Activated CD8-positive, alpha-beta T cell treated with anti-CD3 and anti-CD28 coated beads, Interleukin-2, amount 10 ng/mL, durations not matched to agents 7 days and 5 days (primary cell): Measurements from ENCODE around the gene CDKN2B. TPM values are rescaled to one million over a fixed set of nuclear protein-coding genes. Genes with fewer than 3 reads are reported as not detected.

Source experiments
- ATAC-seq: fragments of 150-1000 bp; cut with Tn5 transposase; one replicate; pipeline ENCODE4 v1.10.0; 2021; ENCODE audit warnings: moderate library complexity
- CTCF ChIA-PET: fragments of 350-600 bp; sonication (Branson Sonifier 250); formaldehyde crosslinking; loops from one replicate; lab custom pipeline; 2021; ENCODE audit warnings: antibody characterized with exemption; lab: Charles Lee
- POLR2A ChIA-PET: fragments of 350-600 bp; sonication (Branson Sonifier 250); formaldehyde crosslinking; loops from one replicate; lab custom pipeline; 2021; ENCODE audit warnings: antibody characterized with exemption; lab: Charles Lee
- DNase-seq: peaks from one replicate; pipeline ENCODE4 v3.0.0-alpha.2; 2020
- H3K27ac Mint-ChIP-seq: one replicate; pipeline ENCODE4 v1.8.0; 2021; ENCODE audit warnings: mild to moderate bottlenecking, mixed read lengths
- H3K27me3 Mint-ChIP-seq: one replicate; pipeline ENCODE4 v1.8.0; 2021; ENCODE audit warnings: low read depth, mixed read lengths
- H3K36me3 Mint-ChIP-seq: one replicate; pipeline ENCODE4 v1.8.0; 2021; ENCODE audit warnings: low read depth, mixed read lengths
- H3K4me1 Mint-ChIP-seq: one replicate; pipeline ENCODE4 v1.8.0; 2021; ENCODE audit warnings: low read depth, mixed read lengths
- H3K4me3 Mint-ChIP-seq: one replicate; pipeline ENCODE4 v1.8.0; 2021; ENCODE audit warnings: mild to moderate bottlenecking, mixed read lengths
- H3K9me3 Mint-ChIP-seq: one replicate; pipeline ENCODE4 v1.8.0; 2022; ENCODE audit warnings: mixed read lengths; ENCODE audit not compliant: insufficient read depth
- total RNA-seq, 2 experiments: library from RNA; stranded (reverse); gene quantifications; one replicate each; pipeline ENCODE4 v1.2.3, GENCODE V29; 2021

The CDKN2B gene
- total RNA-seq, 2 experiments from 2014 or later: 2.3 to 3.1 TPM

DNA sequence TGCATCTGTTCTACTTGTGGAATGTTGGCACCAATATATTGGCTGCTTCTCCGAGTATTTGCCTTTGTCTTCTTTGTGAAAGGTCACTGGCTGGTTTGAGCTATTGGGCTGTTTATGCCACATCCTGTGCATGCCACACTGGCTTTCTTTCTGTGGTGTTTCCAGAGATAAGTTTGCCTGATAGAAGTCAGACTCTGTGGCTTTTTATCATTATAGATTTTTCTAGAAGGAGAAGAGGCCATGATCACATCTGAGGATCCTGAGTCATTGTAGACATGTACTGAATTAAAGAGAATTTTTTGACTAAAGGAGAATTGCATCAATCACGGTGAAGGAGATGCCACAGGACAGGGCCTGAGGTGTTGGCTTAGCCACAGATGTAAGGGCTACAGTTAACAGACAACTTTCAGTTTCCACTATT lies 26.5 kb upstream of the CDKN2B start:
- ChIA-PET POLR2A (no interaction called here), CTCF (interaction anchor here (1.1 to 9.0 kb wide), 6 partner anchors 14 to 225 kb away, joined by 4 to 112 read pairs (median 42); partner anchors contain the start of gene CDKN2B)
- Mint-ChIP-seq H3K27ac (peak overlapping the region; percentile 35), H3K4me3 (no peak overlapping the region), H3K36me3 (peaks cover 23% of the 10 kb centered on the region), H3K9me3 (no peaks in the 10 kb centered on the region), H3K27me3 (peaks cover 4% of the 10 kb centered on the region), H3K4me1 (peaks cover 48% of the 10 kb centered on the region)
- peak; percentile 38 for DNase-seq
- ATAC-seq: peak; percentile 69

DNA sequence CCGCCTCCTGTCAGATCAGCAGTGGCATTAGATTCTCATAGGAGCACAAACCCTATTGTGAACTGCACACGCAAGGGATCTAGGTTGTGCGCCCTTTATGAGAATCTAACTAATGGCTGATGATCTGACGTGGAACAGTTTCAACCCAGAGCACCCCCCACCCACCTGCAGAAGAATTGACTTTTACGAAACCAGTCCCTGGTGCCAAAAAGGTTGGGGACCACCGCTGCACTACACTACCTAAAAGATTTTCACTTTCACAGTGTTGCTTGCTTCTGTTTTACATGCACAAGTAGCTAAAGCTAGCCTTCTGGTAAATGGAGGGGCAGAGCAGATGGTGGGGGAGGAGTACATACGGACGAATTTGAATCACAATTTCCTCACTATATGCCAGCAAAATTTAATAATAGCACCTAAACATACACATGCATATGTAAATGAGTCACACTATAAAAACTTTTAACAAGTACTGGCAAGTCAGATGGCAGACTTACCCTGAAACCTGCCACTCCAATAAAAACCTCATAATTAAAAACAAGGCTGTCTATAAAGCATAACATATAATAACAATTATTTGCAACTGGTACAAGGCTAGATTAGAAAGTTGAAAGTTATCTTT lies 24.0 kb upstream of the CDKN2B start:
- Mint-ChIP-seq H3K9me3 (no peaks in the 10 kb centered on the region), H3K27me3 (peaks cover 7% of the 10 kb centered on the region), H3K4me1 (peaks cover 45% of the 10 kb centered on the region), H3K36me3 (peaks cover 23% of the 10 kb centered on the region), H3K27ac (no peak overlapping the region), H3K4me3 (no peak overlapping the region)
- ATAC-seq: no peak
- ChIA-PET POLR2A (no interaction called here), CTCF (interaction anchor here (1.1 kb wide), 1 partner anchor 197 kb away, joined by 3 read pairs; no protein-coding TSS in a partner anchor)
- no peak for DNase-seq

DNA sequence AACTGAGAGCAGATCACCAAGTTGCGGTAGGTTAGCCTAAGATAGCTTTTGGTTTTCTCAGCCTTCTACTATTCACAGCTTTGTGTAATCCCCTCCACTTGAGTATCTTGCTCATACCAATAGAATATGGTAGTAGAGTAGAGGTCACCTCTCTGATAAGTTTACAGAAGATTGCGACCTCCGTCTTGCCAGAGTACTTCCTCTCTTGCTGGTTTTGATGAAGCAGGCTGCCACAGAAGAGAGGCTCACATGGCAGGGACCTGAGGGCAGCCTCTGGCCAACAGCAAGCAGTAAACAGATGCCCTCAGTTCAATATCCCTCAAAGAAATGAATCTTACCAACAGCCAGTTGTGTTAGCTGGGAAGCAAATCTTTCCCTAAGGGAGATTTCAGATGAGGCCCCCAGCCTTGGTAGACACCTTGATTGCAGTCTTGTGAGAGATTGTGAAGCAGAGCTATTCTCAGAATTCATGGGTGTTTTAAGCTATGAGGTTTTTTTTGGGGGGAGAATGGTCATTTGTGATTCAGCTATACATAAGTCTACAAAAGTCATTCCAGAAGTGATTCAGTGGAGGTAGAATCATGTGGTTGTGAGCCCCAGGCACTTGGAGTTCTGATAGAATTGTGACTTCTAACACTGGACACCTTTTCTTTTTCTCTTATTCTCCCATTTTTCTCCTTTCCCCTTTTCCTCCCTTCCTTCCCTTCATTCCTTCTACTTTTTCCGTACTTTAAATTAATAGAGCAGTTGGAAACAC lies 22.7 kb upstream of the CDKN2B start:
- no peak overlapping the region for H3K27ac Mint-ChIP-seq
- peaks cover 33% of the 10 kb centered on the region for H3K4me1 Mint-ChIP-seq
- H3K27me3 Mint-ChIP-seq: peaks cover 9% of the 10 kb centered on the region
- ATAC-seq (no peak), DNase-seq (no peak)
- no peak overlapping the region for H3K4me3 Mint-ChIP-seq
- POLR2A ChIA-PET: no interaction called here
- H3K9me3 Mint-ChIP-seq: no peaks in the 10 kb centered on the region
- H3K36me3 Mint-ChIP-seq: peaks cover 21% of the 10 kb centered on the region
- CTCF ChIA-PET: interaction anchor here (1.1 to 3.2 kb wide), 4 partner anchors 88 to 219 kb away, joined by 3 to 14 read pairs (median 5); no protein-coding TSS in a partner anchor

GRCh38 chr9:22030101-22030598 lies 21.0 kb upstream of the CDKN2B start:
- no peak overlapping the region for H3K4me3 Mint-ChIP-seq

DNA sequence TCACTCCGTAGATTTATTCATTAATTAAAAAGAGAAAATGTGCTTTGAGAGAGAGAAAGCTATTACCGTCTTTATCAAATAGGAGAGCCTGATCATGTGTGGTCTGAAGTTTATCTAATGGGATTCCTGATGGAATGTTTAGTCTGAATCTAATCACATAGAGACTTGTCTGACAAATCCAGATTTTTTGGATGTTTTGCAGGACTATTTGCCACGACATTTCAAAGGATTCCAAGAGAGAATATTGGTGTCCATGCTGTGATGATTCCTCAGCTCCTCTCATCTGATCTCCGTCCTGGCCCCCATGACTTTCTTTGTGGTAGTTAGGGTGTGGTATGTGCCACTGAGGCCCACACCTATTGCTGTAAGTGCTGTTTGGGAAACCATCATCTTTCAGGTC lies 20.1 kb upstream of the CDKN2B start:
- Mint-ChIP-seq H3K4me3 (no peak overlapping the region), H3K4me1 (peaks cover 13% of the 10 kb centered on the region), H3K27me3 (peaks cover 9% of the 10 kb centered on the region), H3K27ac (no peak overlapping the region), H3K36me3 (peaks cover 10% of the 10 kb centered on the region), H3K9me3 (no peaks in the 10 kb centered on the region)
- CTCF ChIA-PET: interaction anchor here (1.1 to 3.5 kb wide), 3 partner anchors 12 to 216 kb away, joined by 4 to 21 read pairs (median 14); partner anchors contain the start of gene CDKN2B
- no peak for ATAC-seq
- DNase-seq: no peak
- POLR2A ChIA-PET: no interaction called here

More at GRCh38 chr9:22030101-22030598, 21.0 kb upstream of the CDKN2B start:
- Mint-ChIP-seq H3K4me1 (peaks cover 18% of the 10 kb centered on the region), H3K27ac (no peak overlapping the region), H3K27me3 (peaks cover 9% of the 10 kb centered on the region), H3K36me3 (peaks cover 14% of the 10 kb centered on the region), H3K9me3 (no peaks in the 10 kb centered on the region)
- DNase-seq: no peak
- ChIA-PET POLR2A (interaction anchor here (0.9 kb wide), 1 partner anchor 10 kb away, joined by 3 read pairs; no protein-coding TSS in a partner anchor), CTCF (interaction anchor here (1.1 to 3.5 kb wide), 4 partner anchors 11 to 217 kb away, joined by 4 to 21 read pairs (median 9); partner anchors contain the start of gene CDKN2B)
- no peak for ATAC-seq

DNA sequence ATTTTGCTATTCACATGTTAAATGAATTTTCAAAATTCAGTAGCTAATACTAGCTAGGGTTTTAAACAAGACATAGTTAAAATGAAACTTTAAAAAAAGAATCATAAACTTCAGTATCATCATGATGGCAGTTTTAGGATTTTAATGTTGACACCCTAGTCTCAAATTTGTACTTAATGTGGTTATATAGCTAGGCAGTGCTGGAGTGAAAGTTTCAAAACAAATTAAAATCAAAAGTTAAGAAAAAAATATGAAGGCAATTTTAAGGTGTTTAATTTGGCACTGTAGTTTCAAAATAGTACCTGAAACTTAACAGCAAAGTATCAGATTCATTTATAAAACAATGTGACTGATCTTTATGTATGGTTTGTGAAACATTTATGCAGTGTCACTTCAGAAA lies 19.3 kb upstream of the CDKN2B start:
- H3K4me3 Mint-ChIP-seq: no peak overlapping the region
- no peaks in the 10 kb centered on the region for H3K9me3 Mint-ChIP-seq
- POLR2A ChIA-PET: interaction anchor here (0.6 kb wide), 1 partner anchor 31 kb away, joined by 3 read pairs; no protein-coding TSS in a partner anchor
- peaks cover 9% of the 10 kb centered on the region for H3K36me3 Mint-ChIP-seq
- CTCF ChIA-PET: interaction anchor here (1.0 to 3.5 kb wide), 2 partner anchors 11 to 20 kb away, joined by 3 to 21 read pairs; partner anchors contain the start of gene CDKN2B
- peaks cover 9% of the 10 kb centered on the region for H3K27me3 Mint-ChIP-seq
- ATAC-seq (no peak), DNase-seq (no peak)
- peaks cover 13% of the 10 kb centered on the region for H3K4me1 Mint-ChIP-seq
- H3K27ac Mint-ChIP-seq: no peak overlapping the region

- H3K27ac Mint-ChIP-seq: no peak overlapping the region
- H3K4me1 Mint-ChIP-seq: peaks cover 9% of the 10 kb centered on the region
- CTCF ChIA-PET: interaction anchor here (1.2 kb wide), 1 partner anchor 19 kb away, joined by 3 read pairs; no protein-coding TSS in a partner anchor
- no peak for DNase-seq
- H3K9me3 Mint-ChIP-seq: no peaks in the 10 kb centered on the region
- POLR2A ChIA-PET: interaction anchor here (0.6 kb wide), 1 partner anchor 53 kb away, joined by 3 read pairs; no protein-coding TSS in a partner anchor
- H3K4me3 Mint-ChIP-seq: no peak overlapping the region
- ATAC-seq: no peak
- H3K27me3 Mint-ChIP-seq: peaks cover 21% of the 10 kb centered on the region
- H3K36me3 Mint-ChIP-seq: peaks cover 6% of the 10 kb centered on the region
These were observed 17.6 kb upstream of the CDKN2B start for GRCh38 chr9:22026696-22027095.

GRCh38 chr9:22022396-22022795 lies 13.3 kb upstream of the CDKN2B start:
- ATAC-seq: no peak
- no peak for DNase-seq
- peaks cover 4% of the 10 kb centered on the region for H3K9me3 Mint-ChIP-seq
- H3K36me3 Mint-ChIP-seq: peaks cover 5% of the 10 kb centered on the region
- peaks cover 35% of the 10 kb centered on the region for H3K27me3 Mint-ChIP-seq
- H3K27ac Mint-ChIP-seq: no peak overlapping the region
- no peaks in the 10 kb centered on the region for H3K4me1 Mint-ChIP-seq
- CTCF ChIA-PET: interaction anchor here (1.2 to 1.5 kb wide), 2 partner anchors 13 to 97 kb away, joined by 3 to 5 read pairs; partner anchors contain the start of gene CDKN2B
- H3K4me3 Mint-ChIP-seq: no peak overlapping the region
- POLR2A ChIA-PET: no interaction called here

GRCh38 chr9:22010866-22011625 lies 1.9 kb upstream of the CDKN2B start:
- ChIA-PET POLR2A (interaction anchor here (0.5 to 1.0 kb wide), 2 partner anchors 78 to 83 kb away, joined by 3 read pairs; no protein-coding TSS in a partner anchor), CTCF (interaction anchor here (0.7 to 5.7 kb wide), 11 partner anchors 11 to 233 kb away, joined by 3 to 95 read pairs (median 4); partner anchors contain the start of genes CDKN2A and CDKN2B-AS1)
- Mint-ChIP-seq H3K9me3 (no peaks in the 10 kb centered on the region), H3K27me3 (peaks cover 35% of the 10 kb centered on the region), H3K4me1 (peaks cover 22% of the 10 kb centered on the region), H3K27ac (no peak overlapping the region), H3K4me3 (no peak overlapping the region), H3K36me3 (peaks cover 16% of the 10 kb centered on the region)
- no peak for ATAC-seq
- peak; percentile 70 for DNase-seq

DNA sequence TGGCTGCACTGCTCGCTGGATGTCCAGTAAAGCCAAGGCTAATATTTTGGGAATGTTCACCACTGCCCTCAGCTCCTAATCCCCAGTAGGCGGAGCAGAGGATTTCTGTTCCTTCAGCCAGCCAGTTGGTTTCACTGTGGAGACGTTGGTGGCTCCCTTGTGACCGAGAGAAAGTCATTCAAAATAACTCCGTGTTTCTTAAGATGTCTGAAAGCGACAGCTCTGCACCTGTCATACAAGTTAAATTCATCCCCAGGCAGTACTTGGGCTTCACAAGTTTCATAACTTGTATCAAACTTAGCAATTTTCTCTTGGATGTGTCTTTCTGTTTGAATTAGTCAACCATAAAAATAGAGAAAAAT lies 382 bp upstream of the CDKN2B start:
- peaks cover 26% of the 10 kb centered on the region for H3K36me3 Mint-ChIP-seq
- H3K9me3 Mint-ChIP-seq: no peaks in the 10 kb centered on the region
- H3K4me1 Mint-ChIP-seq: peaks cover 36% of the 10 kb centered on the region
- no peak for DNase-seq
- peak overlapping the region; percentile 82 for H3K4me3 Mint-ChIP-seq
- no peak overlapping the region for H3K27ac Mint-ChIP-seq
- CTCF ChIA-PET: interaction anchor here (0.6 to 5.7 kb wide), 34 partner anchors 9 to 785 kb away, joined by 3 to 95 read pairs (median 8); partner anchors contain the start of genes CDKN2A and CDKN2B-AS1
- peak; percentile 21 for ATAC-seq
- POLR2A ChIA-PET: no interaction called here
- H3K27me3 Mint-ChIP-seq: peaks cover 51% of the 10 kb centered on the region

DNA sequence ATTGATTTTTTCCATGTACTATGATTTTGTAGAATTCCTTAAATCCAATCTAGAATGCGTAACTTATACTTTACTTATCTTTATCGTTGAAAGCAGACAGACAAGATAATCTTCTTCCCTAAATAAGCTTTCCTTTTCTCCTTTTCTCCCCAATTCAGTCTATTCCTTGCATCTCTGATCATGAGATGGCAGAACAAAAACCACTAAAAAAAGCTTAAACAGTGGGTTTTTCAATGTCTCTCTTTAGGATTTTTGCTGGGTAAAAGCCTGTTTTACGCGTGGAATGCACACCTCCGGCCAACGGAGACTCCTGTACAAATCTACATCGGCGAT lies 755 bp downstream of the CDKN2B start:
- no peak for ATAC-seq
- no peak overlapping the region for H3K27ac Mint-ChIP-seq
- peaks cover 29% of the 10 kb centered on the region for H3K36me3 Mint-ChIP-seq
- DNase-seq: no peak
- H3K4me1 Mint-ChIP-seq: peaks cover 37% of the 10 kb centered on the region
- H3K9me3 Mint-ChIP-seq: no peaks in the 10 kb centered on the region
- H3K27me3 Mint-ChIP-seq: peaks cover 60% of the 10 kb centered on the region
- POLR2A ChIA-PET: no interaction called here
- peak overlapping the region; percentile 82 for H3K4me3 Mint-ChIP-seq
- CTCF ChIA-PET: interaction anchor here (0.6 to 5.7 kb wide), 57 partner anchors 10 to 238 kb away, joined by 3 to 95 read pairs (median 4); partner anchors contain the start of genes CDKN2A and CDKN2B-AS1
